HCT116 (cell line): ENCODE measurements around the gene NSD2.

Experiments
- CTCF ChIP-seq, 3 experiments: fragments of 200-600 bp in 1 of 3; sonication (generic) in 1 of 3; IDR thresholded peaks in 2 of 3; conservative IDR thresholded peaks in 1 of 3; 2 replicates each; pipeline ENCODE4 v1.5.1; 2012 to 2017; ENCODE audit warnings: low read depth in 2 of 3, low read length in 2 of 3, antibody characterized with exemption in 1 of 3, borderline replicate concordance in 1 of 3, control low read depth in 1 of 3, mild to moderate bottlenecking in 1 of 3, mixed read lengths in 1 of 3, mixed run types in 1 of 3, moderate library complexity in 1 of 3; ENCODE audit not compliant: insufficient read depth in 1 of 3
- EGR1 ChIP-seq: IDR thresholded peaks from 2 replicates; pipeline ENCODE4 v1.6.1; 2012; ENCODE audit warnings: low read depth
- POLR2A ChIP-seq: IDR thresholded peaks from 2 replicates; pipeline ENCODE4 v1.7.0; 2011; ENCODE audit warnings: borderline replicate concordance; ENCODE audit not compliant: insufficient read depth, insufficient read length; ENCODE audit errors: extremely low read depth
- TCF7L2 ChIP-seq: IDR thresholded peaks from 2 replicates; pipeline ENCODE4 v1.7.0; 2011; ENCODE audit warnings: borderline replicate concordance, inconsistent platforms; ENCODE audit not compliant: insufficient read depth, insufficient read length; ENCODE audit errors: extremely low read depth

- TF ChIP-seq CTCF (IDR thresholded peaks at IDR 0.05 in 2 of 3, conservative IDR thresholded peaks at IDR 0.05 in 1 of 3; ENCODE audit: borderline replicate concordance in 1 of 3, insufficient read depth in 1 of 3, low read depth in 2 of 3, low read length in 2 of 3), result no peak
- no peak for TF ChIP-seq POLR2A
- no peak for TF ChIP-seq EGR1
- no peak for TF ChIP-seq TCF7L2
Observed at GRCh38 chr4:1948892-1949436, 77.8 kb downstream of the NSD2 start.
